GM12873 (cell line): ENCODE data around the gene LEMD2.

Experiments used
- TF ChIP-seq, protein P1 (sequence below): IDR thresholded peaks from 2 replicates; pipeline ENCODE4 v1.5.1; 2012; ENCODE audit warnings: low read depth, mild to moderate bottlenecking, moderate library complexity, low read length, control low read depth; ENCODE audit not compliant: insufficient read depth; ENCODE audit errors: missing control alignments

LEMD2 gene

GRCh38 chr6:33761922-33762629 lies 26.9 kb downstream of the LEMD2 start:
- TF ChIP-seq, protein P1, sequence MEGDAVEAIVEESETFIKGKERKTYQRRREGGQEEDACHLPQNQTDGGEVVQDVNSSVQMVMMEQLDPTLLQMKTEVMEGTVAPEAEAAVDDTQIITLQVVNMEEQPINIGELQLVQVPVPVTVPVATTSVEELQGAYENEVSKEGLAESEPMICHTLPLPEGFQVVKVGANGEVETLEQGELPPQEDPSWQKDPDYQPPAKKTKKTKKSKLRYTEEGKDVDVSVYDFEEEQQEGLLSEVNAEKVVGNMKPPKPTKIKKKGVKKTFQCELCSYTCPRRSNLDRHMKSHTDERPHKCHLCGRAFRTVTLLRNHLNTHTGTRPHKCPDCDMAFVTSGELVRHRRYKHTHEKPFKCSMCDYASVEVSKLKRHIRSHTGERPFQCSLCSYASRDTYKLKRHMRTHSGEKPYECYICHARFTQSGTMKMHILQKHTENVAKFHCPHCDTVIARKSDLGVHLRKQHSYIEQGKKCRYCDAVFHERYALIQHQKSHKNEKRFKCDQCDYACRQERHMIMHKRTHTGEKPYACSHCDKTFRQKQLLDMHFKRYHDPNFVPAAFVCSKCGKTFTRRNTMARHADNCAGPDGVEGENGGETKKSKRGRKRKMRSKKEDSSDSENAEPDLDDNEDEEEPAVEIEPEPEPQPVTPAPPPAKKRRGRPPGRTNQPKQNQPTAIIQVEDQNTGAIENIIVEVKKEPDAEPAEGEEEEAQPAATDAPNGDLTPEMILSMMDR = peak; percentile 75

- TF ChIP-seq, protein P1 = no peak
Observed at GRCh38 chr6:33761581-33761921, 27.4 kb downstream of the LEMD2 start.

- TF ChIP-seq, protein P1 = no peak
Observed at GRCh38 chr6:33759887-33760629, 28.9 kb downstream of the LEMD2 start.

GRCh38 chr6:33758815-33759216 lies 30.1 kb downstream of the LEMD2 start:
- TF ChIP-seq, protein P1 = no peak

DNA sequence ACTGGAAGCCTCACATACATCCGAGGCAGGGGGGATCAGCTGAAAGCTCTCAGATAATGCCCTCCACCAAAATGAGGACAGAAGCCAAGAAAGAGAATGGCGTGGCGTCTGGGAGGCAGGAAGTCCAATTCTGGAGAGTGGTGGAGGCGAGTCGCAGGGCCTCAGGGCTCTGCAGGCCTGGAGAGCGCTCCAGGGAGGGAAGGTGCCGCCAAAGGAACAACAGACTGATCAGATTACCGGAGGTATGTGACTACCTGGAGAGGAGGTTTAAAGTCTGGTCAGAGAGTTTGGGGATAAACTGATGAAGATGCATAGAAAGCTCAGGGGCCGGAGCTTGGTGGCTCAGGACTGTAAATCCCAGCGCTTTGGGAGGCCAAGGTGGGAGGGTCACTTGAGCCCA lies 31.0 kb downstream of the LEMD2 start:
- TF ChIP-seq, protein P1 = no peak

GRCh38 chr6:33757113-33757512 lies 31.8 kb downstream of the LEMD2 start:
- TF ChIP-seq, protein P1 = no peak

DNA sequence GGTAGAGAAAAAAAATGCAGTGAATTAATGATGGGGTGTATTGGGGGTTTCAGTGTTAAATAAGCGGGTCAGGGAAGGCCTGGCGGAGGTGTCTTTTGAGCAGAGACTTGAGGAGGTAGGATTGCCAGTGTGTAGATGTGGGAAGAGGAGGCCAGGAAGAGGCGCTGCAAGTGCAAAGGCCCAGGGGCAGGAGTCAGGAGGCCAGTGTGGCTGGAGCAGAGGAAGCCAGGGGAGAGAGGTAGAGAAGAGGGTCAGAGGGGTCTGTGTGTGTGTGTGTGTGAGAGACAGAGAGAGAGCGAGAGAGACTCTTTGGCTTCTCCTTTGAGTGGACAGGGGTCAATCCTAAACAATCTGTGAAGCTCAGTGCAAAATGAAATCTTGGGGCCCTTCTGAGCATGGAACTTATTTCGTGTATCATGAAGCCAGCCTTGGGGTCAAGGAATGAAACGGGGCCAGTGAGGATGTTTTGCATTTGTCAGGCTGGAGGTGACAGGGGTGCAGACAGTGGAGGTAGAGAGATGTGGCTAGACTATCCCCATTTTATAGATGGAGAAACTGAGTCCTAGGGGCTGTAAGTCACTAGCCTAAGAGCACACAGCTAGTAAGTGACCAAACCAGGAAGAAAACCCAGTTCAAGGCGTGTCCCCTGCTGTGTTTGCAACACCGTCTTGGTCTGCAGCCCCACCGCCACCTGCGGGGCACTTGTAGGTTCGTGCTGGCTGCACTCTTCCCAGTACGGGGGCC lies 32.5 kb downstream of the LEMD2 start:
- TF ChIP-seq, protein P1 = no peak
